HepG2 (cell line): Measurements from ENCODE around the gene TTC17. TPM values are rescaled to one million over a fixed set of nuclear protein-coding genes. Genes with fewer than 3 reads are reported as not detected.
A peak's percentile ranks its signal among the peaks of the same experiment; 100 is the strongest.

Experiments used
- BRD4 ChIP-seq: sonication (generic); formaldehyde crosslinking; IDR thresholded peaks from 2 replicates; pipeline ENCODE4 v1.4.0; 2020; ENCODE audit warnings: missing genetic modification reagents
- HES4 ChIP-seq: sonication (generic); formaldehyde crosslinking; IDR thresholded peaks from 2 replicates; pipeline ENCODE4 v1.9.0; 2021; ENCODE audit warnings: mild to moderate bottlenecking, missing genetic modification reagents, borderline replicate concordance
- SKI ChIP-seq: fragments of 450-650 bp; IDR thresholded peaks from one replicate; pipeline ENCODE4 v1.6.1; 2018; ENCODE audit warnings: mild to moderate bottlenecking; ENCODE audit not compliant: partially characterized antibody
- TCF7 ChIP-seq: sonication (generic); IDR thresholded peaks from 2 replicates; pipeline ENCODE4 v1.6.1; 2016; ENCODE audit warnings: antibody characterized with exemption, low read depth
- U2AF1 ChIP-seq: fragments of 200-400 bp; formaldehyde crosslinking; optimal IDR thresholded peaks from 2 replicates; pipeline ENCODE3; 2017; ENCODE audit warnings: mild to moderate bottlenecking, low read depth, low read length
- ZBTB38 ChIP-seq: sonication (generic); formaldehyde crosslinking; IDR thresholded peaks from 2 replicates; pipeline ENCODE4 v1.5.1; 2020; ENCODE audit warnings: mild to moderate bottlenecking, missing genetic modification reagents
- ZEB1 ChIP-seq: IDR thresholded peaks from 2 replicates; pipeline ENCODE4 v1.6.1; 2012; ENCODE audit warnings: mild to moderate bottlenecking, low read depth, inconsistent platforms; ENCODE audit not compliant: insufficient replicate concordance
- ZSCAN25 ChIP-seq: sonication (generic); formaldehyde crosslinking; IDR thresholded peaks from 2 replicates; pipeline ENCODE4 v1.8.0; 2022; ENCODE audit warnings: mild to moderate bottlenecking, missing genetic modification reagents
- polyA plus RNA-seq, 8 experiments: library from polyadenylated mRNA; depleted of rRNA in 3 of 8; stranded (reverse) in 7 of 8; unstranded in 1 of 8; fragments of >200 nt; fragmentation: Illumina TruSeq in 4 of 8; extraction: Trizol in 4 of 8; gene quantifications; 2 replicates each; pipeline versions ENCODE4 v1.2.1 to v1.2.3, GENCODE V29; 2011 to 2016; ENCODE audit warnings: low read depth in 4 of 8, missing spikeins in 1 of 8, mixed read lengths in 1 of 8; ENCODE audit not compliant: insufficient read depth in 1 of 8
- total RNA-seq, 5 experiments: library from RNA; depleted of rRNA; stranded (reverse); fragments of >200 nt; fragmentation: Illumina TruSeq; extraction: Trizol; gene quantifications; 2 replicates each; pipeline ENCODE4 v1.2.3, GENCODE V29; 2016; ENCODE audit warnings: low read depth in 1 of 5
- TF ChIP-seq, protein P1 (sequence below): sonication (generic); formaldehyde crosslinking; IDR thresholded peaks from 2 replicates; pipeline ENCODE4 v1.5.0; 2020; ENCODE audit warnings: mild to moderate bottlenecking, missing genetic modification reagents, moderate library complexity
- TF ChIP-seq, protein P2 (sequence below): sonication (generic); formaldehyde crosslinking; IDR thresholded peaks from 2 replicates; pipeline ENCODE4 v1.5.1; 2020; ENCODE audit warnings: mild to moderate bottlenecking, missing genetic modification reagents, moderate library complexity
- TF ChIP-seq, protein P3 (sequence below), 2 experiments: sonication (generic) in 1 of 2; formaldehyde crosslinking in 1 of 2; IDR thresholded peaks; 2 replicates each; pipeline versions ENCODE4 v1.6.1 to v1.9.0; 2014 to 2022; ENCODE audit warnings: antibody characterized with exemption in 1 of 2, borderline replicate concordance in 1 of 2, inconsistent platforms in 1 of 2, low read depth in 1 of 2, missing genetic modification reagents in 1 of 2
- TF ChIP-seq, protein P4 (sequence below): sonication (generic); formaldehyde crosslinking; IDR thresholded peaks from 2 replicates; pipeline ENCODE4 v1.4.0; 2020; ENCODE audit warnings: missing genetic modification reagents
- TF ChIP-seq, protein P5 (sequence below): IDR thresholded peaks from 2 replicates; pipeline ENCODE4 v1.6.1; 2018; ENCODE audit warnings: missing genetic modification reagents, mild to moderate bottlenecking, missing compliant biosample characterization
- TF ChIP-seq, protein P6 (sequence below): sonication (generic); formaldehyde crosslinking; IDR thresholded peaks from 2 replicates; pipeline ENCODE4 v1.4.0; 2020; ENCODE audit warnings: missing genetic modification reagents

TTC17 gene
- total and polyA plus RNA-seq, 2 of the 13 experiments (the other 11 are each of a cell fraction or from before 2014, with no cell fraction given), result 55.9 to 99.7 TPM

DNA sequence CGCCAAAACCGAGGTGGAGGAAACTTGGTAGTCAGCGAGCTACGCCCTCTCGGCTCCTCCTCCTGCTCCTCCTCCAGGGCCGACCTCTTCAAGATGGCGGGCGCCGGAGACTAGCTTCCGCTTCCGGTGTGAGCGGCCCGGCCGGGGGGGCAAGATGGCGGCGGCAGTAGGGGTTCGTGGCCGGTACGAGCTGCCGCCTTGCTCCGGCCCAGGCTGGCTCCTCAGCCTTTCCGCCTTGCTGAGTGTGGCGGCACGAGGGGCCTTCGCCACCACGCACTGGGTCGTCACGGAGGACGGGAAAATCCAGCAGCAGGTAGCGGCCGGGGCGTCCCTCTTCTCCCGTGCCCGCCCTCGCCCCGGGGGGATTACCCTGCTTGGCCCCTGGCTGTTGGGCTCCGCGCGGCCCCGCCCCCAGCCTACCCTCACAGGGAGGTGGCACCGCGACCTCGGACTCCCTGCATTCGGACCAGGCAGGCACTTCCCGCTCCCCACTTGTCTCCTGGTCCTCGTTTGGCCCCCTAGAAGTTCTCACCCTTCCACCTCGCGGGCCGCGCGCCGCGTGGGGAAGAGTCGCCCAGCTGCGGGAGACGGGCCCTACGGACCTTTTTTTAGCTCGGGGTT is at the start of gene TTC17 (continued):
- TF ChIP-seq, protein P1, sequence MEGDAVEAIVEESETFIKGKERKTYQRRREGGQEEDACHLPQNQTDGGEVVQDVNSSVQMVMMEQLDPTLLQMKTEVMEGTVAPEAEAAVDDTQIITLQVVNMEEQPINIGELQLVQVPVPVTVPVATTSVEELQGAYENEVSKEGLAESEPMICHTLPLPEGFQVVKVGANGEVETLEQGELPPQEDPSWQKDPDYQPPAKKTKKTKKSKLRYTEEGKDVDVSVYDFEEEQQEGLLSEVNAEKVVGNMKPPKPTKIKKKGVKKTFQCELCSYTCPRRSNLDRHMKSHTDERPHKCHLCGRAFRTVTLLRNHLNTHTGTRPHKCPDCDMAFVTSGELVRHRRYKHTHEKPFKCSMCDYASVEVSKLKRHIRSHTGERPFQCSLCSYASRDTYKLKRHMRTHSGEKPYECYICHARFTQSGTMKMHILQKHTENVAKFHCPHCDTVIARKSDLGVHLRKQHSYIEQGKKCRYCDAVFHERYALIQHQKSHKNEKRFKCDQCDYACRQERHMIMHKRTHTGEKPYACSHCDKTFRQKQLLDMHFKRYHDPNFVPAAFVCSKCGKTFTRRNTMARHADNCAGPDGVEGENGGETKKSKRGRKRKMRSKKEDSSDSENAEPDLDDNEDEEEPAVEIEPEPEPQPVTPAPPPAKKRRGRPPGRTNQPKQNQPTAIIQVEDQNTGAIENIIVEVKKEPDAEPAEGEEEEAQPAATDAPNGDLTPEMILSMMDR (CRISPR knock-in tag), result no peak
- TF ChIP-seq, protein P2, sequence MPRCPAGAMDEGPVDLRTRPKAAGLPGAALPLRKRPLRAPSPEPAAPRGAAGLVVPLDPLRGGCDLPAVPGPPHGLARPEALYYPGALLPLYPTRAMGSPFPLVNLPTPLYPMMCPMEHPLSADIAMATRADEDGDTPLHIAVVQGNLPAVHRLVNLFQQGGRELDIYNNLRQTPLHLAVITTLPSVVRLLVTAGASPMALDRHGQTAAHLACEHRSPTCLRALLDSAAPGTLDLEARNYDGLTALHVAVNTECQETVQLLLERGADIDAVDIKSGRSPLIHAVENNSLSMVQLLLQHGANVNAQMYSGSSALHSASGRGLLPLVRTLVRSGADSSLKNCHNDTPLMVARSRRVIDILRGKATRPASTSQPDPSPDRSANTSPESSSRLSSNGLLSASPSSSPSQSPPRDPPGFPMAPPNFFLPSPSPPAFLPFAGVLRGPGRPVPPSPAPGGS (CRISPR knock-in tag), result peak; percentile 62; the same call in 1 of the 2 replicates
- TF ChIP-seq ZEB1, result peak; percentile 34
- TF ChIP-seq HES4 (CRISPR knock-in tag), result peak; percentile 51; the same call in 1 of the 2 replicates
- TF ChIP-seq, protein P3, sequence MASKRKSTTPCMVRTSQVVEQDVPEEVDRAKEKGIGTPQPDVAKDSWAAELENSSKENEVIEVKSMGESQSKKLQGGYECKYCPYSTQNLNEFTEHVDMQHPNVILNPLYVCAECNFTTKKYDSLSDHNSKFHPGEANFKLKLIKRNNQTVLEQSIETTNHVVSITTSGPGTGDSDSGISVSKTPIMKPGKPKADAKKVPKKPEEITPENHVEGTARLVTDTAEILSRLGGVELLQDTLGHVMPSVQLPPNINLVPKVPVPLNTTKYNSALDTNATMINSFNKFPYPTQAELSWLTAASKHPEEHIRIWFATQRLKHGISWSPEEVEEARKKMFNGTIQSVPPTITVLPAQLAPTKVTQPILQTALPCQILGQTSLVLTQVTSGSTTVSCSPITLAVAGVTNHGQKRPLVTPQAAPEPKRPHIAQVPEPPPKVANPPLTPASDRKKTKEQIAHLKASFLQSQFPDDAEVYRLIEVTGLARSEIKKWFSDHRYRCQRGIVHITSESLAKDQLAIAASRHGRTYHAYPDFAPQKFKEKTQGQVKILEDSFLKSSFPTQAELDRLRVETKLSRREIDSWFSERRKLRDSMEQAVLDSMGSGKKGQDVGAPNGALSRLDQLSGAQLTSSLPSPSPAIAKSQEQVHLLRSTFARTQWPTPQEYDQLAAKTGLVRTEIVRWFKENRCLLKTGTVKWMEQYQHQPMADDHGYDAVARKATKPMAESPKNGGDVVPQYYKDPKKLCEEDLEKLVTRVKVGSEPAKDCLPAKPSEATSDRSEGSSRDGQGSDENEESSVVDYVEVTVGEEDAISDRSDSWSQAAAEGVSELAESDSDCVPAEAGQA (IDR thresholded peaks at IDR 0.05; ENCODE audit: low read depth), result peak; percentile 97
- TF ChIP-seq, protein P3 (CRISPR knock-in tag; IDR thresholded peaks at IDR 0.05; ENCODE audit: borderline replicate concordance), result no peak
- TF ChIP-seq, protein P4, sequence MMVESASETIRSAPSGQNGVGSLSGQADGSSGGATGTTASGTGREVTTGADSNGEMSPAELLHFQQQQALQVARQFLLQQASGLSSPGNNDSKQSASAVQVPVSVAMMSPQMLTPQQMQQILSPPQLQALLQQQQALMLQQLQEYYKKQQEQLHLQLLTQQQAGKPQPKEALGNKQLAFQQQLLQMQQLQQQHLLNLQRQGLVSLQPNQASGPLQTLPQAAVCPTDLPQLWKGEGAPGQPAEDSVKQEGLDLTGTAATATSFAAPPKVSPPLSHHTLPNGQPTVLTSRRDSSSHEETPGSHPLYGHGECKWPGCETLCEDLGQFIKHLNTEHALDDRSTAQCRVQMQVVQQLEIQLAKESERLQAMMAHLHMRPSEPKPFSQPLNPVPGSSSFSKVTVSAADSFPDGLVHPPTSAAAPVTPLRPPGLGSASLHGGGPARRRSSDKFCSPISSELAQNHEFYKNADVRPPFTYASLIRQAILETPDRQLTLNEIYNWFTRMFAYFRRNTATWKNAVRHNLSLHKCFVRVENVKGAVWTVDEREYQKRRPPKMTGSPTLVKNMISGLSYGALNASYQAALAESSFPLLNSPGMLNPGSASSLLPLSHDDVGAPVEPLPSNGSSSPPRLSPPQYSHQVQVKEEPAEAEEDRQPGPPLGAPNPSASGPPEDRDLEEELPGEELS, result peak; percentile 57; the same call in 1 of the 2 replicates
- TF ChIP-seq, protein P5, sequence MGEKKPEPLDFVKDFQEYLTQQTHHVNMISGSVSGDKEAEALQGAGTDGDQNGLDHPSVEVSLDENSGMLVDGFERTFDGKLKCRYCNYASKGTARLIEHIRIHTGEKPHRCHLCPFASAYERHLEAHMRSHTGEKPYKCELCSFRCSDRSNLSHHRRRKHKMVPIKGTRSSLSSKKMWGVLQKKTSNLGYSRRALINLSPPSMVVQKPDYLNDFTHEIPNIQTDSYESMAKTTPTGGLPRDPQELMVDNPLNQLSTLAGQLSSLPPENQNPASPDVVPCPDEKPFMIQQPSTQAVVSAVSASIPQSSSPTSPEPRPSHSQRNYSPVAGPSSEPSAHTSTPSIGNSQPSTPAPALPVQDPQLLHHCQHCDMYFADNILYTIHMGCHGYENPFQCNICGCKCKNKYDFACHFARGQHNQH, result peak; percentile 92
- TF ChIP-seq ZSCAN25 (CRISPR knock-in tag), result 0 out of 2 replicates have a peak, but pooled peaks have one; percentile 31
- TF ChIP-seq U2AF1, result no peak
- peak; percentile 47 for TF ChIP-seq SKI
- TF ChIP-seq, protein P6, sequence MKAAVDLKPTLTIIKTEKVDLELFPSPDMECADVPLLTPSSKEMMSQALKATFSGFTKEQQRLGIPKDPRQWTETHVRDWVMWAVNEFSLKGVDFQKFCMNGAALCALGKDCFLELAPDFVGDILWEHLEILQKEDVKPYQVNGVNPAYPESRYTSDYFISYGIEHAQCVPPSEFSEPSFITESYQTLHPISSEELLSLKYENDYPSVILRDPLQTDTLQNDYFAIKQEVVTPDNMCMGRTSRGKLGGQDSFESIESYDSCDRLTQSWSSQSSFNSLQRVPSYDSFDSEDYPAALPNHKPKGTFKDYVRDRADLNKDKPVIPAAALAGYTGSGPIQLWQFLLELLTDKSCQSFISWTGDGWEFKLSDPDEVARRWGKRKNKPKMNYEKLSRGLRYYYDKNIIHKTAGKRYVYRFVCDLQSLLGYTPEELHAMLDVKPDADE (CRISPR knock-in tag), result no peak
- no peak for TF ChIP-seq TCF7
- peak; percentile 63; the same call in 1 of the 2 replicates for TF ChIP-seq ZBTB38 (CRISPR knock-in tag)
- TF ChIP-seq BRD4 (CRISPR knock-in tag), result peak; percentile 90
